HEK293T (cell line): ENCODE results near the gene DPP3.

Experiments used
- ARNT ChIP-seq: fragments of 450-650 bp; IDR thresholded peaks from 2 replicates; pipeline ENCODE4 v1.6.1; 2017; ENCODE audit warnings: mild to moderate bottlenecking
- BHLHE40 ChIP-seq: fragments of 450-650 bp; IDR thresholded peaks from 2 replicates; pipeline ENCODE4 v1.6.1; 2016; ENCODE audit warnings: mild to moderate bottlenecking, moderate library complexity, borderline replicate concordance
- CTBP1 ChIP-seq: fragments of 450-650 bp; IDR thresholded peaks from 2 replicates; pipeline ENCODE4 v1.6.1; 2016; ENCODE audit warnings: borderline replicate concordance
- ELF4 ChIP-seq: fragments of 450-650 bp; IDR thresholded peaks from 2 replicates; pipeline ENCODE4 v1.6.1; 2017; ENCODE audit warnings: antibody characterized with exemption
- FOXM1 ChIP-seq: fragments of 450-650 bp; IDR thresholded peaks from 2 replicates; pipeline ENCODE4 v1.6.1; 2017; ENCODE audit warnings: mild to moderate bottlenecking, borderline replicate concordance
- NFRKB ChIP-seq: fragments of 450-650 bp; IDR thresholded peaks from 2 replicates; pipeline ENCODE4 v1.6.1; 2016; ENCODE audit warnings: mild to moderate bottlenecking, moderate library complexity
- ZNF384 ChIP-seq: fragments of 450-650 bp; IDR thresholded peaks from 2 replicates; pipeline ENCODE4 v1.6.1; 2016

- TF ChIP-seq CTBP1 (no peak), ELF4 (no peak), BHLHE40 (no peak), ZNF384 (no peak), FOXM1 (no peak), NFRKB (no peak), ARNT (no peak)
Observed at GRCh38 chr11:66462010-66462409, 18.2 kb upstream of the DPP3 start.
